Camera-type eye (tissue), 1 donor: ENCODE results near the gene FAM236B. TPM values are rescaled to one million over a fixed set of nuclear protein-coding genes. Genes with fewer than 3 reads are reported as not detected.

Experiments used
- total RNA-seq: library from RNA; depleted of rRNA; stranded (reverse); fragments of >200 nt; gene quantifications from one replicate; pipeline ENCODE4 v1.2.3, GENCODE V29; 2014

Gene FAM236B
- total RNA-seq = not detected

DNA sequence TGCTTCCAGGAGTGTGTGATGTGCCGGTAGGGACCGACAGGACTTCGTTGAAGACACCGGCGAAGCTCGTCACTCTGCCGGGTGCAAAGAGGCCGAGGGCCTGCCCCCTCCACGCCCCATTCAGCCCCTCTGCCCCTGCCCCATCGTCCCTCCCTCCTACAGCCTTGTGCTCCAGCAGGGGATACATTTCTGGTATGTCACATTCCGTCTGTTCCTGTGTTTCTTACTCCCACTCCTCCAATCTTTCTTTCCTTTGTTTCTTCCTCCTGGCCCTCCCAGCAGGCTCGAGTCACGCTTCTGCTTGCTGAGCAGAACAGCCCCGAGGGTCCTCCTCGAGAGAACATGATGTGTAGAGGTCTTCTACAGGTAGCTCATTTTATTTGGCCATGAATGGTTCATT lies at the start of gene FAM236B:
FAM236B (minus strand) TSS at position 101 of the 400 bp plus-strand sequence; CDS start at position 1, 100 bp downstream.

GRCh38 chrX:72808110-72808509 lies 25.6 kb upstream of the FAM236B start, which contains the start of gene FAM236D:
TSS of gene FAM236D (minus strand) at chrX:72808210. CDS start at chrX:72808110, 100 bp downstream.

DNA sequence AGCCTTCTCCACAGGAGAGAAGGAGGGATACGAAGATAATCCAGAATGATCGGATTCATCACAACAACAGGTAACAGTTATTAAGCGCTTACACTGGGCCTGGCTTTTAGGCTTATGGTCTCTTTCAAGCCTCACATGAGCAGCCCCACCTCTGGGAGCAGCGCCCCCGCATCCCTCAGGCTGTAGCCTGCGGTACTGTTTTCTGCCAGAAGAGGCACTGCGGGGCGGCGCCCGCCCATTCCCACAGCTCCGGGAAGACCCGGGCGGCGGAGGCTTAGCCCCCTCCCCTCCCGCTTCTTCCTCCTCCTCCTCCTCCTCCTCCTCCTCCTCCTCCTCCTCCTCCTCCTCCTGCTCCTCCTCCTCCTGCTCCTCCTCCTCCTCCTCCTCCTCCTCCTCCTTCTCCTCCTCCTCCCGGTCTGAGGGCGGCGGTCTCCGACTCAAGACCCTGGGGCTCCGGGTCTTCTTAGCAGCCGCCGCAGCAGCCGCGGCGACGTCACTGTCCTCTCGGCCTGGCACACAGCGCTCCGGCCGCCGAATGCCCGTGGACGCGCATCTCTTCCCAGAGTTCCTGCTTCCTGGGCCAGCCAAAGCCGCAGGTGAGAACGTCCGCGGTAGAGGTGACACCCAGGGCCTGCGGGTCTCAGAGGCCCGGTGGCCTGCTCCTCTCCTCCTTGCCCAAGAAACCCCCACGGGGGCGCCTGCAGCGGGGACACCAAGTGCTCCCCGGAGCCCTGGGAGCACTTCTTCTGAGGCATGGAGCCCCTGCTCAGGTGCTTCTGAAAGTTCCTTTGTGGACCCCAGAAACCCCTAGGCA lies 5.6 kb downstream of the FAM236B start, which contains the start of gene DMRTC1B:
DMRTC1B (plus strand) TSS at position 238 of the 814 bp plus-strand sequence. CDS start 68,246 bp downstream, outside the sequence.

Other genes starting within 250 kb of the FAM236B start
- gene HDAC8, start 209.8 kb downstream of the FAM236B start, total RNA-seq = 45.4 TPM
- gene PHKA1, start 68.4 kb downstream of the FAM236B start, total RNA-seq = 8.4 TPM
- 2.1 TPM for gene DMRTC1B, start 5.8 kb downstream of the FAM236B start, total RNA-seq
- not detected for gene FAM236D, start 25.6 kb upstream of the FAM236B start, total RNA-seq
- not detected for gene FAM236C, start 130.0 kb upstream of the FAM236B start, total RNA-seq
- gene FAM236A, start 155.5 kb upstream of the FAM236B start, total RNA-seq = not detected
- gene DMRTC1, start 161.2 kb upstream of the FAM236B start, total RNA-seq = 1.2 TPM
- gene PABPC1L2B, start 220.3 kb upstream of the FAM236B start, total RNA-seq = 0.38 TPM